ENCODE results near the gene PMPCA. TPM values are rescaled to one million over a fixed set of nuclear protein-coding genes. Genes with fewer than 3 reads are reported as not detected.

Gene PMPCA
- polyA plus RNA-seq, 1 donor (not counting 4 experiments of a cell fraction or from before 2014, with no cell fraction given) = 85.9 TPM

- Histone ChIP-seq H2AFZ (ENCODE audit: control insufficient read depth, low read length) (no peak overlapping the region), H3K9me1 (ENCODE audit: control insufficient read depth, extremely low read depth, insufficient read depth, low read length) (no peaks in the 10 kb centered on the region), H3K4me2 (ENCODE audit: control insufficient read depth, extremely low read depth, insufficient read depth, low read depth, low read length) (no peak overlapping the region), H3K4me1 (ENCODE audit: control insufficient read depth, extremely low read depth, insufficient read depth, low read length) (peaks cover 7% of the 10 kb centered on the region), H3K36me3 (ENCODE audit: control insufficient read depth in 2 of 2, extremely low read depth in 1 of 2, insufficient read depth in 2 of 2, low read length in 2 of 2) (peaks cover 48 to 69% of the 10 kb centered on the region in 2 experiments), H3K79me2 (ENCODE audit: control insufficient read depth, insufficient read depth, low read length) (peaks cover 28% of the 10 kb centered on the region), H3K9ac (ENCODE audit: control insufficient read depth, extremely low read depth, insufficient read depth, low read length) (no peak overlapping the region), H3K4me3 (ENCODE audit: control insufficient read depth in 2 of 3, extremely low read depth in 1 of 3, insufficient read depth in 2 of 3, low read depth in 1 of 3, low read length in 3 of 3) (no peak overlapping the region), H4K20me1 (ENCODE audit: control insufficient read depth, extremely low read depth, insufficient read depth, low read length) (peaks cover 7% of the 10 kb centered on the region), H3K27me3 (ENCODE audit: control insufficient read depth, extremely low read depth, insufficient read depth, low read length) (no peaks in the 10 kb centered on the region), H3K9me3 (ENCODE audit: control insufficient read depth, low read depth, low read length) (no peaks in the 10 kb centered on the region), H3K27ac (ENCODE audit: control insufficient read depth, insufficient read depth, low read length) (no peak overlapping the region)
- no peak for FAIRE-seq
- DNase-seq (ENCODE audit: low read depth, low spot score) = no peak
- dilution Hi-C loops (cut with MboI; ENCODE audit: extremely low pct_ligation_motif_present, low sequenced_read_pairs) = no loop called here
- TF ChIP-seq EZH2 (IDR thresholded peaks at IDR 0.05; ENCODE audit: low read length) (no peak), CTCF (optimal IDR thresholded peaks at IDR 0.05 in 1 of 3, IDR thresholded peaks at IDR 0.05 in 1 of 3, conservative IDR thresholded peaks at IDR 0.05 in 1 of 3; ENCODE audit: extremely low read depth in 1 of 3, insufficient read depth in 2 of 3, low read length in 3 of 3) (no peak)
These were observed 6.0 kb downstream of the PMPCA start for GRCh38 chr9:136416427-136416826.

- Histone ChIP-seq H3K4me3 (ENCODE audit: control insufficient read depth in 2 of 3, extremely low read depth in 1 of 3, insufficient read depth in 2 of 3, low read depth in 1 of 3, low read length in 3 of 3) (no peak overlapping the region), H3K4me1 (ENCODE audit: control insufficient read depth, extremely low read depth, insufficient read depth, low read length) (peaks cover 2% of the 10 kb centered on the region), H3K27ac (ENCODE audit: control insufficient read depth, insufficient read depth, low read length) (no peak overlapping the region), H3K9ac (ENCODE audit: control insufficient read depth, extremely low read depth, insufficient read depth, low read length) (no peak overlapping the region), H3K9me1 (ENCODE audit: control insufficient read depth, extremely low read depth, insufficient read depth, low read length) (no peaks in the 10 kb centered on the region), H3K9me3 (ENCODE audit: control insufficient read depth, low read depth, low read length) (no peaks in the 10 kb centered on the region), H3K27me3 (ENCODE audit: control insufficient read depth, extremely low read depth, insufficient read depth, low read length) (no peaks in the 10 kb centered on the region), H3K4me2 (ENCODE audit: control insufficient read depth, extremely low read depth, insufficient read depth, low read depth, low read length) (no peak overlapping the region), H3K79me2 (ENCODE audit: control insufficient read depth, insufficient read depth, low read length) (peaks cover 23% of the 10 kb centered on the region), H3K36me3 (ENCODE audit: control insufficient read depth in 2 of 2, extremely low read depth in 1 of 2, insufficient read depth in 2 of 2, low read length in 2 of 2) (peaks cover 48 to 68% of the 10 kb centered on the region in 2 experiments), H4K20me1 (ENCODE audit: control insufficient read depth, extremely low read depth, insufficient read depth, low read length) (peaks cover 5% of the 10 kb centered on the region), H2AFZ (ENCODE audit: control insufficient read depth, low read length) (no peak overlapping the region)
- DNase-seq (ENCODE audit: low read depth, low spot score) = no peak
- dilution Hi-C loops (cut with MboI; ENCODE audit: extremely low pct_ligation_motif_present, low sequenced_read_pairs) = no loop called here
- no peak for FAIRE-seq
- TF ChIP-seq CTCF (optimal IDR thresholded peaks at IDR 0.05 in 1 of 3, IDR thresholded peaks at IDR 0.05 in 1 of 3, conservative IDR thresholded peaks at IDR 0.05 in 1 of 3; ENCODE audit: extremely low read depth in 1 of 3, insufficient read depth in 2 of 3, low read length in 3 of 3) (no peak), EZH2 (IDR thresholded peaks at IDR 0.05; ENCODE audit: low read length) (no peak)
These were observed 6.5 kb downstream of the PMPCA start for GRCh38 chr9:136416914-136417313.

Measured in keratinocyte (primary cell).